Measurements from ENCODE around the gene PRCP.

Gene PRCP

GRCh38 chr11:82939456-82939855 lies 39.2 kb upstream of the PRCP start:
- no peak for TF ChIP-seq CTCF (IDR thresholded peaks at IDR 0.05; ENCODE audit: extremely low read depth, insufficient read depth, missing control alignments)
- in situ Hi-C loops (cut with MboI; ENCODE audit: low pct_unique_long_range_greater_than_20kb, low sequenced_read_pairs, unreplicated experiment), result no loop called here
- no peak for DNase-seq (ENCODE audit: low spot score)

- TF ChIP-seq CTCF (IDR thresholded peaks at IDR 0.05; ENCODE audit: extremely low read depth, insufficient read depth, missing control alignments), result no peak
- in situ Hi-C loops (cut with MboI; ENCODE audit: low pct_unique_long_range_greater_than_20kb, low sequenced_read_pairs, unreplicated experiment), result no loop called here
- DNase-seq (ENCODE audit: low spot score), result no peak
These were observed 37.3 kb upstream of the PRCP start for GRCh38 chr11:82937554-82937953.

- DNase-seq (ENCODE audit: low spot score), result no peak
- TF ChIP-seq CTCF (IDR thresholded peaks at IDR 0.05; ENCODE audit: extremely low read depth, insufficient read depth, missing control alignments), result no peak
- in situ Hi-C loops (cut with MboI; ENCODE audit: low pct_unique_long_range_greater_than_20kb, low sequenced_read_pairs, unreplicated experiment), result no loop called here
These were observed 36.0 kb upstream of the PRCP start for GRCh38 chr11:82936261-82936660.

GRCh38 chr11:82932564-82932963 lies 32.3 kb upstream of the PRCP start:
- no peak for DNase-seq (ENCODE audit: low spot score)
- TF ChIP-seq CTCF (IDR thresholded peaks at IDR 0.05; ENCODE audit: extremely low read depth, insufficient read depth, missing control alignments), result no peak
- in situ Hi-C loops (cut with MboI; ENCODE audit: low pct_unique_long_range_greater_than_20kb, low sequenced_read_pairs, unreplicated experiment), result no loop called here

- TF ChIP-seq CTCF (IDR thresholded peaks at IDR 0.05; ENCODE audit: extremely low read depth, insufficient read depth, missing control alignments), result no peak
- DNase-seq (ENCODE audit: low spot score), result no peak
- in situ Hi-C loops (cut with MboI; ENCODE audit: low pct_unique_long_range_greater_than_20kb, low sequenced_read_pairs, unreplicated experiment), result no loop called here
These were observed 30.5 kb upstream of the PRCP start for GRCh38 chr11:82930734-82931133.

DNA sequence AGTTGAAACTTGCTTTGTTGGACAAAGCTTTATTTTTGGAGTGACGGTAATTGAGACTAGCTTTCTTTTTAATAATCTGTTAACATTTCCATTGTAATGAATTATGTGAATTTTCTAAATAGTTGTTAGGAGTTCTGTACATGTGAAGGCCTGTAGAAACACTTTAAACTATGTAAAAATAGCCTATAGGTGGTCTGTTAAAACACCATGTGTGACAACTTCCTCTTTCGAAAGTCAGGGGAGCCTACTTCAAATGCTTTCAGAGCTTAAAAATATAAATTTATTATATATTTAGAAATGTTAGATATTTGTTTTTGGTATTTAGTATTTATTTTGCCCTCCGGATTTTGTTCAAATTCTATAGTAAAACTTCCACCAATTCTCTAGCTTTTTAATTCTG lies 30.0 kb upstream of the PRCP start:
- DNase-seq (ENCODE audit: low spot score), result no peak

More for the DNA sequence above, 30.0 kb upstream of the PRCP start:
- in situ Hi-C loops (cut with MboI; ENCODE audit: low pct_unique_long_range_greater_than_20kb, low sequenced_read_pairs, unreplicated experiment), result no loop called here
- TF ChIP-seq CTCF (IDR thresholded peaks at IDR 0.05; ENCODE audit: extremely low read depth, insufficient read depth, missing control alignments), result no peak

All from GM13977 (cell line).